RWPE1 (cell line): ENCODE data around the gene MYO18A.

Experiments
- CTCF ChIA-PET: fragments of 350-600 bp; sonication (Branson Sonifier 250); formaldehyde crosslinking; extraction: SDS; loops from one replicate; lab custom pipeline; 2021; lab: Yijun Ruan, JAX
- POLR2A ChIA-PET: fragments of 400-600 bp; formaldehyde crosslinking; extraction: SDS; loops from one replicate; lab custom pipeline; 2020; ENCODE audit warnings: antibody characterized with exemption; ENCODE audit not compliant: low non-redundant PET; lab: Yijun Ruan, JAX
- DNase-seq: peaks from one replicate; pipeline ENCODE4 v3.0.0; 2012; ENCODE audit warnings: low spot score
- H3K27ac ChIP-seq: fragments of 450-650 bp; 2 replicates; pipeline ENCODE4 v1.5.1; 2017
- TF ChIP-seq, protein P1 (sequence below): fragments of 450-650 bp; conservative IDR thresholded peaks from 2 replicates; pipeline ENCODE4 v1.5.1; 2017; ENCODE audit warnings: low read depth, mild to moderate bottlenecking

The MYO18A gene

DNA sequence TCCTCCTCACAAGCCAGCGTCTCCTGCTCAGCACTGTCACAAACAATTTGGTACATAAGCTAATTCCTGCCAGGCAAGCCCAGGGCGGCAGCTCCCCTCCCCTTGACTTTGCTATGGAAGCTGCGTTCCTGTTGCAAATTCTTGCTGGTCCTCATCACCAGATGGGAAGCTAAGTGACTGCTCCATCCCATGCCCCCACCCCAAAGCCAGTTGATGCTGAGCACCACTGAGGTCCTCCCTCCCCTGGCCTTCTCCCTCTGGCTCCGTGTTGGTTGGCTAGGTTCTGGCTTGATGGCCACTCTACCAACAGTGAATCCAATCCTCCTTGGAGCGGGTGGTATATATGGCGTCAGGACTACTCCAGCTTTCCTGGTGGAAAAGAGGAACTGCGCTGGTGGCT lies 102.9 kb downstream of the MYO18A start:
- H3K27ac ChIP-seq = no peak overlapping the region
- ChIA-PET POLR2A (no interaction called here), CTCF (interaction anchor here (1.2 kb wide), 1 partner anchor 7 kb away, joined by 3 read pairs; no protein-coding TSS in a partner anchor)
- TF ChIP-seq, protein P1, sequence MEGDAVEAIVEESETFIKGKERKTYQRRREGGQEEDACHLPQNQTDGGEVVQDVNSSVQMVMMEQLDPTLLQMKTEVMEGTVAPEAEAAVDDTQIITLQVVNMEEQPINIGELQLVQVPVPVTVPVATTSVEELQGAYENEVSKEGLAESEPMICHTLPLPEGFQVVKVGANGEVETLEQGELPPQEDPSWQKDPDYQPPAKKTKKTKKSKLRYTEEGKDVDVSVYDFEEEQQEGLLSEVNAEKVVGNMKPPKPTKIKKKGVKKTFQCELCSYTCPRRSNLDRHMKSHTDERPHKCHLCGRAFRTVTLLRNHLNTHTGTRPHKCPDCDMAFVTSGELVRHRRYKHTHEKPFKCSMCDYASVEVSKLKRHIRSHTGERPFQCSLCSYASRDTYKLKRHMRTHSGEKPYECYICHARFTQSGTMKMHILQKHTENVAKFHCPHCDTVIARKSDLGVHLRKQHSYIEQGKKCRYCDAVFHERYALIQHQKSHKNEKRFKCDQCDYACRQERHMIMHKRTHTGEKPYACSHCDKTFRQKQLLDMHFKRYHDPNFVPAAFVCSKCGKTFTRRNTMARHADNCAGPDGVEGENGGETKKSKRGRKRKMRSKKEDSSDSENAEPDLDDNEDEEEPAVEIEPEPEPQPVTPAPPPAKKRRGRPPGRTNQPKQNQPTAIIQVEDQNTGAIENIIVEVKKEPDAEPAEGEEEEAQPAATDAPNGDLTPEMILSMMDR = no peak
- no peak for DNase-seq

GRCh38 chr17:29076722-29077121 lies 103.5 kb downstream of the MYO18A start:
- POLR2A ChIA-PET = no interaction called here
- CTCF ChIA-PET = interaction anchor here (1.2 kb wide), 1 partner anchor 8 kb away, joined by 3 read pairs; no protein-coding TSS in a partner anchor
- DNase-seq = no peak
- TF ChIP-seq, protein P1 = no peak
- no peak overlapping the region for H3K27ac ChIP-seq

GRCh38 chr17:29076087-29076486 lies 104.1 kb downstream of the MYO18A start:
- POLR2A ChIA-PET = no interaction called here
- TF ChIP-seq, protein P1 = no peak
- no peak for DNase-seq
- H3K27ac ChIP-seq = no peak overlapping the region
- CTCF ChIA-PET = no interaction called here

GRCh38 chr17:29074488-29074887 lies 105.7 kb downstream of the MYO18A start:
- H3K27ac ChIP-seq = no peak overlapping the region
- DNase-seq = no peak
- CTCF ChIA-PET = interaction anchor here (0.5 kb wide), 1 partner anchor 10 kb away, joined by 3 read pairs; no protein-coding TSS in a partner anchor
- POLR2A ChIA-PET = no interaction called here
- TF ChIP-seq, protein P1 = no peak

DNA sequence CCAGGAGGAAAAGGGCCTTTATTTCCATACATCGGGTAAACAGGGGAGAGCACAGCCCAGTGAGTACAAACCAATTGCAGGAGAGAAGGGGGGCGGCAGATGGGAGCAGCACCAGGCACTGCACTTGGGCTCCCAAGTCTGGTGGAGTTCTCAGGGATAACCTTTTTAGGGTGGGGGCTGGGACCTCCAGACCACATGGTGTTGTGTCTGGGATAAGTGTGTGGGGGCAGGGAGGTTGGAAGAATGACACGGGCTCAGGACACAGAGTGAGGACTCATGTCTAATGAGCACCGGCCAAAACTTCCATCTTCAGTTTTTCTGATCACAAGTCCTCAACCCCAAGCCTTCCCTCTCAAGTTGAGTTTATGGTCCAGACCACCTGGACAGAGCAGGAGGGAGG lies 106.7 kb downstream of the MYO18A start:
- ChIA-PET POLR2A (no interaction called here), CTCF (interaction anchor here (1.1 kb wide), 1 partner anchor 18 kb away, joined by 4 read pairs; no protein-coding TSS in a partner anchor)
- DNase-seq = no peak
- TF ChIP-seq, protein P1 = no peak
- H3K27ac ChIP-seq = no peak overlapping the region

DNA sequence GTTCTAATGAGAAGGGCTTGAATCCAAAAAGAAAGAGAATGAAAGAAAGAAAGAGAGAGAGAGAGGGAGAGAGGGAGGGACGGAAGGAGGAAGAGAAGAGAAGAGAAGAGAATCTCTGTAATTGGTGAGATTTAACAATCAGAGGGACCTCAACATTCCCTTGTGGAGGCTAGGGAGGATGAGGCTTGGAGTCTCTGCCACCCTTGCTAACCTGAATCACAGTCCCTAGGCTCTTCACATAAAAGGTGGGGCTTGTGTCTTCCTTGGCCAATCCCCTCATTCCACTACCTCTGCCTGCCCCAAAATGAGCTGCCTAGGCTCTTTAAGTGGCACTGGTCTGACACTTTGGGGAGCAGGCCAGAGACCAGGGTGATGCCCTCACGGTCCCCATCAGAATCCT lies 107.2 kb downstream of the MYO18A start:
- no peak for DNase-seq
- ChIA-PET POLR2A (no interaction called here), CTCF (interaction anchor here (1.1 kb wide), 1 partner anchor 17 kb away, joined by 4 read pairs; no protein-coding TSS in a partner anchor)
- H3K27ac ChIP-seq = no peak overlapping the region
- TF ChIP-seq, protein P1 = no peak
